DND-41 (cell line): ENCODE measurements around the gene TSHR.
A peak's percentile ranks its signal among the peaks of the same experiment; 100 is the strongest.

Experiments used
- ATAC-seq: fragments of 200-7000 bp; cut with Tn5 transposase; 3 replicates; pipeline ENCODE4 v1.9.1; 2021; ENCODE audit warnings: low read depth; ENCODE audit not compliant: insufficient read depth
- DNase-seq: peaks from one replicate; pipeline ENCODE4 v3.0.0-alpha.2; 2020
- H2AFZ ChIP-seq: 2 replicates; pipeline ENCODE4 v1.6.0; 2012; ENCODE audit warnings: low read depth, low read length
- H3K27ac ChIP-seq: 2 replicates; pipeline ENCODE4 v1.5.1; 2012; ENCODE audit warnings: low read length, inconsistent platforms
- H3K27me3 ChIP-seq: fragments of 200-600 bp; sonication (generic); 2 replicates; pipeline ENCODE4 v1.6.0; 2012; ENCODE audit warnings: low read length, mild to moderate bottlenecking, inconsistent platforms; ENCODE audit not compliant: insufficient read depth, poor library complexity
- H3K36me3 ChIP-seq: 2 replicates; pipeline ENCODE4 v1.5.1; 2012; ENCODE audit warnings: low read length, inconsistent platforms; ENCODE audit not compliant: insufficient read depth
- H3K4me1 ChIP-seq: 2 replicates; pipeline ENCODE4 v1.5.1; 2012; ENCODE audit warnings: mild to moderate bottlenecking, low read length; ENCODE audit not compliant: insufficient read depth
- H3K4me2 ChIP-seq: 2 replicates; pipeline ENCODE4 v1.6.0; 2012; ENCODE audit warnings: mild to moderate bottlenecking, moderate library complexity, low read length, inconsistent platforms; ENCODE audit not compliant: insufficient read depth
- H3K4me3 ChIP-seq, 2 experiments: fragments of 200-600 bp in 1 of 2; shearing (Covaris generic) in 1 of 2; 2 replicates each; pipeline ENCODE4 v1.5.1; 2012 to 2016; ENCODE audit warnings: inconsistent platforms in 2 of 2, low read length in 2 of 2, mild to moderate bottlenecking in 2 of 2, low read depth in 1 of 2, moderate library complexity in 1 of 2
- H3K79me2 ChIP-seq: 2 replicates; pipeline ENCODE4 v1.6.0; 2012; ENCODE audit warnings: low read length, inconsistent platforms; ENCODE audit not compliant: insufficient read depth
- H3K9ac ChIP-seq: 2 replicates; pipeline ENCODE4 v1.6.0; 2012; ENCODE audit warnings: low read depth, mild to moderate bottlenecking, inconsistent platforms, low read length, moderate library complexity
- H3K9me3 ChIP-seq: 2 replicates; pipeline ENCODE4 v1.5.1; 2012; ENCODE audit warnings: low read length, moderate library complexity, mild to moderate bottlenecking, inconsistent platforms; ENCODE audit not compliant: insufficient read depth, severe bottlenecking
- H4K20me1 ChIP-seq: 2 replicates; pipeline ENCODE4 v1.6.0; 2012; ENCODE audit warnings: low read length; ENCODE audit not compliant: insufficient read depth
- EZH2 ChIP-seq: IDR thresholded peaks from 3 replicates; pipeline ENCODE4 v1.6.1; 2012; ENCODE audit warnings: borderline replicate concordance, low read depth, mild to moderate bottlenecking, moderate library complexity, low read length, inconsistent platforms; ENCODE audit not compliant: severe bottlenecking
- TF ChIP-seq, protein P1 (sequence below): IDR thresholded peaks from 2 replicates; pipeline ENCODE4 v1.5.1; 2012; ENCODE audit warnings: borderline replicate concordance, low read length, moderate library complexity, mild to moderate bottlenecking; ENCODE audit not compliant: poor library complexity, severe bottlenecking; ENCODE audit errors: extremely low read depth

The TSHR gene

DNA sequence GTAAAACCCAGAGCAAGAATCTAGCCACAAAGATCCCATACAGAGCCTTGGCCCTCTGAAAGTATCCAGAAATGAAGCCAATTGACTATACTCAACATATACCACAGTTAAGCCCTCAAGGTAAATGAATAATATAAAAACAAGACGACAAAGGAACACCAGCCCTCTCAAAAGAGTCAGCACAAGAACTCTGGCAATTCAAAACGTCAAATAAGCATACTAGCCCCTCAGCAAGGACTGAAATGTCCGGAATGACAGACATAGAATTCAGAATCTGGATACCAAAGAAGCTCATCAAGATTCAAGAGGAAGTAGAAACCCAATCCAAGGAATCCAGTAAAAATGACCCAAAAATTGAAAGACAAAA is 215.4 kb downstream of the TSHR start:
- H3K4me3 ChIP-seq, result peak overlapping the region in 1 of 2 experiments; percentile 84; a peak in 3 of 4 replicates

DNA sequence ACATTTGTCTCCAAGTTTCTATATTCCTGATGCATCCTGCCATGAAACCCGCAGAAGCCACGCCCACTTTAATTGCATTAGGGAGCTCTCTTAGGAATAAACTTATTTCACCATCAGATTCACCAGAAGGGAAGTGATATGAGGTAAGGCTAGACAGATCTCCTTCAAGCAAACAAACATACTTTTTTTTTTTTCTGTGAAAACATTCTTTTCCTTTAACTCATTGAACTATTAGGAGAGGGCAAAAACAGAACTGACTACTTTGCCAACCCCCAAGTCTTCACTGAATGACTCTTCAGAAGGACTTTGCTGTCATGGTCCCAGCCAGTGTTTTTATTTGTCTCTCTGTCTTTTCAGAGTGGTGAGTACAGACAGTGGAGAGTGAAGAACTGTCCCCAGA is 216.9 kb downstream of the TSHR start:
- H2AFZ ChIP-seq, result no peak overlapping the region
- H3K4me1 ChIP-seq, result peaks cover 37% of the 10 kb centered on the region
- H3K9me3 ChIP-seq, result no peaks in the 10 kb centered on the region
- H3K27ac ChIP-seq, result 0 out of 2 replicates have a peak overlapping the region, but pooled peaks have one; percentile 89
- no peaks in the 10 kb centered on the region for H3K27me3 ChIP-seq
- peaks cover 3% of the 10 kb centered on the region; the same call in 1 of the 2 replicates for H3K79me2 ChIP-seq
- no peak for TF ChIP-seq EZH2
- TF ChIP-seq, protein P1, sequence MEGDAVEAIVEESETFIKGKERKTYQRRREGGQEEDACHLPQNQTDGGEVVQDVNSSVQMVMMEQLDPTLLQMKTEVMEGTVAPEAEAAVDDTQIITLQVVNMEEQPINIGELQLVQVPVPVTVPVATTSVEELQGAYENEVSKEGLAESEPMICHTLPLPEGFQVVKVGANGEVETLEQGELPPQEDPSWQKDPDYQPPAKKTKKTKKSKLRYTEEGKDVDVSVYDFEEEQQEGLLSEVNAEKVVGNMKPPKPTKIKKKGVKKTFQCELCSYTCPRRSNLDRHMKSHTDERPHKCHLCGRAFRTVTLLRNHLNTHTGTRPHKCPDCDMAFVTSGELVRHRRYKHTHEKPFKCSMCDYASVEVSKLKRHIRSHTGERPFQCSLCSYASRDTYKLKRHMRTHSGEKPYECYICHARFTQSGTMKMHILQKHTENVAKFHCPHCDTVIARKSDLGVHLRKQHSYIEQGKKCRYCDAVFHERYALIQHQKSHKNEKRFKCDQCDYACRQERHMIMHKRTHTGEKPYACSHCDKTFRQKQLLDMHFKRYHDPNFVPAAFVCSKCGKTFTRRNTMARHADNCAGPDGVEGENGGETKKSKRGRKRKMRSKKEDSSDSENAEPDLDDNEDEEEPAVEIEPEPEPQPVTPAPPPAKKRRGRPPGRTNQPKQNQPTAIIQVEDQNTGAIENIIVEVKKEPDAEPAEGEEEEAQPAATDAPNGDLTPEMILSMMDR, result no peak
- H3K4me2 ChIP-seq, result no peak overlapping the region
- no peaks in the 10 kb centered on the region for H4K20me1 ChIP-seq
- no peak overlapping the region for H3K9ac ChIP-seq
- no peaks in the 10 kb centered on the region; the same call in 1 of the 2 replicates for H3K36me3 ChIP-seq
- ATAC-seq (no peak), DNase-seq (no peak)
- H3K4me3 ChIP-seq, result no peak overlapping the region

More for the DNA sequence above, 215.4 kb downstream of the TSHR start:
- Histone ChIP-seq H3K9ac (peak overlapping the region; percentile 75), H3K79me2 (peaks cover 3% of the 10 kb centered on the region; the same call in 1 of the 2 replicates), H2AFZ (no peak overlapping the region), H3K36me3 (no peaks in the 10 kb centered on the region; the same call in 1 of the 2 replicates), H3K4me2 (peak overlapping the region; percentile 86), H3K9me3 (no peaks in the 10 kb centered on the region), H4K20me1 (no peaks in the 10 kb centered on the region), H3K27ac (peak overlapping the region; percentile 89), H3K4me1 (peaks cover 37% of the 10 kb centered on the region), H3K27me3 (no peaks in the 10 kb centered on the region)
- DNase-seq (no peak), ATAC-seq (no peak; the same call in 2 of the 3 replicates)
- TF ChIP-seq, protein P1, result no peak
- TF ChIP-seq EZH2, result no peak

DNA sequence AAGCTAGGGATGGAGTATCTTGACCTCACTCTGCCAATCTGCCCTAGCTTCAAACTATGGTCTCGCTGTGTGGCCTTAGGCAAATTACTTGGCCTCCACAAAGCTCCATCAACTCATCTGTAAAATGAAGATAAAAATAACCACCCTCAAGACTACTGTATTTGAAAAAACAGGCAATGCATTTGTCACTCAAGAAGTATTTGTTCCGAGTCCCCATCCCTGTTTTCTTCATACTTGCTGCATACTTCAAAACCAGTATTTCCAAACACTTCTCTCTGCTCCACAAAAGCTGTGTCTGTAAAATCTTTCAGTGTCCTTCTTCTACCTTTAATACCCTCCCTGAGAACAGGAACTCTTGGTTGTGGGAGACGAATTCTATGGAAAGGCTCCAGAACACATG is 217.5 kb downstream of the TSHR start:
- no peaks in the 10 kb centered on the region for H3K9me3 ChIP-seq
- H3K4me2 ChIP-seq, result no peak overlapping the region
- no peak for ATAC-seq
- no peaks in the 10 kb centered on the region for H3K27me3 ChIP-seq
- TF ChIP-seq, protein P1, result no peak
- TF ChIP-seq EZH2, result no peak
- H3K9ac ChIP-seq, result no peak overlapping the region
- H3K27ac ChIP-seq, result no peak overlapping the region
- H3K79me2 ChIP-seq, result peaks cover 3% of the 10 kb centered on the region; the same call in 1 of the 2 replicates
- DNase-seq, result no peak
- H2AFZ ChIP-seq, result no peak overlapping the region
- H3K4me3 ChIP-seq, result no peak overlapping the region
- H3K4me1 ChIP-seq, result peaks cover 37% of the 10 kb centered on the region
- no peaks in the 10 kb centered on the region for H4K20me1 ChIP-seq
- H3K36me3 ChIP-seq, result peaks cover 3% of the 10 kb centered on the region; the same call in 1 of the 2 replicates
